ENCODE results near the gene MAVS. TPM values are rescaled to one million over a fixed set of nuclear protein-coding genes. Genes with fewer than 3 reads are reported as not detected.

MAVS gene
- total and polyA plus RNA-seq, 8 donors = 25.4 to 38.7 (median 32.1) TPM

DNA sequence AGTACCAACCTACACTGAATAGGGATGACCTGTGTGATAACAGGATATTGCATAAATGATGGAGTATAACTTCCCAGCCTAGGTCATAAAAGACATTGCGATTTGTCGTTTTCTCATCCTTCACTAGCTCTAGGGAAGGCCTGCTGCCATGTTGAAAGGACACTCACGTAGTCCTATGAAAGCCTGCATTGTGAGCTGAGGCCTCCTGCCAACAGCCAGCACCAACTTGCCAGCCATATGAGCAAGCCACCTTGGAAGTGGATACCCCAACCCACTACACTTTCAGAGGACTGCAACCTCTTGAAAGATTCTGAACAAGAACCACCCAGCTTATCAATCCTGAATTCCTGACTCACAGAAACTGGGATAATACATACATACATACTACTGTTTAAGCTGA lies 39.1 kb downstream of the MAVS start:
- H3K9me3 ChIP-seq = no peaks in the 10 kb centered on the region
- no peak overlapping the region for H3K27ac ChIP-seq
- peak in 1 of 4 donors; percentile 11 for DNase-seq
- no peaks in the 10 kb centered on the region for H3K27me3 ChIP-seq
- no peak overlapping the region for H3K4me3 ChIP-seq
- peaks cover 7 to 21% of the 10 kb centered on the region in 2 donors for H3K4me1 ChIP-seq
- ATAC-seq = no peak
- TF ChIP-seq, protein P1, sequence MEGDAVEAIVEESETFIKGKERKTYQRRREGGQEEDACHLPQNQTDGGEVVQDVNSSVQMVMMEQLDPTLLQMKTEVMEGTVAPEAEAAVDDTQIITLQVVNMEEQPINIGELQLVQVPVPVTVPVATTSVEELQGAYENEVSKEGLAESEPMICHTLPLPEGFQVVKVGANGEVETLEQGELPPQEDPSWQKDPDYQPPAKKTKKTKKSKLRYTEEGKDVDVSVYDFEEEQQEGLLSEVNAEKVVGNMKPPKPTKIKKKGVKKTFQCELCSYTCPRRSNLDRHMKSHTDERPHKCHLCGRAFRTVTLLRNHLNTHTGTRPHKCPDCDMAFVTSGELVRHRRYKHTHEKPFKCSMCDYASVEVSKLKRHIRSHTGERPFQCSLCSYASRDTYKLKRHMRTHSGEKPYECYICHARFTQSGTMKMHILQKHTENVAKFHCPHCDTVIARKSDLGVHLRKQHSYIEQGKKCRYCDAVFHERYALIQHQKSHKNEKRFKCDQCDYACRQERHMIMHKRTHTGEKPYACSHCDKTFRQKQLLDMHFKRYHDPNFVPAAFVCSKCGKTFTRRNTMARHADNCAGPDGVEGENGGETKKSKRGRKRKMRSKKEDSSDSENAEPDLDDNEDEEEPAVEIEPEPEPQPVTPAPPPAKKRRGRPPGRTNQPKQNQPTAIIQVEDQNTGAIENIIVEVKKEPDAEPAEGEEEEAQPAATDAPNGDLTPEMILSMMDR (IDR thresholded peaks at IDR 0.05) = no peak
- intact Hi-C loops (cut with DNase I) = loop anchor here in 1 of 2 donors (10.0 kb wide), 1 partner anchor 129 kb away; the partner anchor contains the start of gene RNF24
- H3K36me3 ChIP-seq = no peaks in the 10 kb centered on the region

DNA sequence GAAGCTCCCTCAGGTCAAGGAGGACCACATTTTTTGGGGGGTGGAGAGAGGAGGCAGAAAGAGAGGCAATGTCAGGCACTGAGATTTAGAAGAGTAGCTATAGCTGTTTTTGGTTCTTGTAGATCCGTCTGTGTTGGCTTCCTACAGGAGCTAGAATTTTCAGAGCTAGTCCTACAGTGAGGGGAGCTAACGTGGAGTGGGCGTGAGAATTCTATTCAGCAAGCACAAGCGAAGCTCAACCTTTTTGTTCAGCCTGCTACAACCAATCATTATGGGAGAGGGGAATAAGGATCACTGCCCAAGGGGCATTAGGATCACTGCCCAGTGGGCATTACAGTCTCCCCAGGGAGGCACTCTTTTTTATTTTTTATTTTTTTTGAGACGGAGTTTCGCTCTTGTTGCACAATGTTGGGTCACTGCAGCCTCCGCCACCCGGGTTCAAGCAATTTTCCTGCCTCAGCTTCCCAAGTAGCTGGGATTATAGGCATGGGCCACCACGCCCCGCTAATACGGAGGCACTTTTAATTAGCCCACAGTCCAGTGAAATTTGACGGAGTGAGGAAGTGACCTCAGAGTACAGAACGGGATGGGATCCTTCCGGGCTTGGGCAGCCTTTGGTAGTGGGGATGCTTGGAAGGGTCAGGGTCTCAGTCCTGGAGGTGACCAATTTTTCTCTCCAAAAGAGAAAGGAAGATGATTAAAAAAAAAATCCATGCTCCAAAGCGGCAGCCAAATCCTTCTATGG lies 41.4 kb downstream of the MAVS start:
- Histone ChIP-seq H3K4me3 (peak overlapping the region; percentile 93 to 97), H3K9me3 (no peaks in the 10 kb centered on the region), H3K36me3 (no peaks in the 10 kb centered on the region), H3K4me1 (peaks cover 22 to 44% of the 10 kb centered on the region in 2 donors), H3K27ac (peak overlapping the region; percentile 88 to 97), H3K27me3 (no peaks in the 10 kb centered on the region)
- intact Hi-C loops (cut with DNase I) = loop anchor here in 1 of 2 donors (10.0 kb wide), 1 partner anchor 127 kb away; the partner anchor contains the start of gene RNF24
- DNase-seq = peak in 2 of 4 donors; percentile 36 to 46
- peak; percentile 25 for ATAC-seq
- TF ChIP-seq, protein P1 (IDR thresholded peaks at IDR 0.05) = no peak

DNA sequence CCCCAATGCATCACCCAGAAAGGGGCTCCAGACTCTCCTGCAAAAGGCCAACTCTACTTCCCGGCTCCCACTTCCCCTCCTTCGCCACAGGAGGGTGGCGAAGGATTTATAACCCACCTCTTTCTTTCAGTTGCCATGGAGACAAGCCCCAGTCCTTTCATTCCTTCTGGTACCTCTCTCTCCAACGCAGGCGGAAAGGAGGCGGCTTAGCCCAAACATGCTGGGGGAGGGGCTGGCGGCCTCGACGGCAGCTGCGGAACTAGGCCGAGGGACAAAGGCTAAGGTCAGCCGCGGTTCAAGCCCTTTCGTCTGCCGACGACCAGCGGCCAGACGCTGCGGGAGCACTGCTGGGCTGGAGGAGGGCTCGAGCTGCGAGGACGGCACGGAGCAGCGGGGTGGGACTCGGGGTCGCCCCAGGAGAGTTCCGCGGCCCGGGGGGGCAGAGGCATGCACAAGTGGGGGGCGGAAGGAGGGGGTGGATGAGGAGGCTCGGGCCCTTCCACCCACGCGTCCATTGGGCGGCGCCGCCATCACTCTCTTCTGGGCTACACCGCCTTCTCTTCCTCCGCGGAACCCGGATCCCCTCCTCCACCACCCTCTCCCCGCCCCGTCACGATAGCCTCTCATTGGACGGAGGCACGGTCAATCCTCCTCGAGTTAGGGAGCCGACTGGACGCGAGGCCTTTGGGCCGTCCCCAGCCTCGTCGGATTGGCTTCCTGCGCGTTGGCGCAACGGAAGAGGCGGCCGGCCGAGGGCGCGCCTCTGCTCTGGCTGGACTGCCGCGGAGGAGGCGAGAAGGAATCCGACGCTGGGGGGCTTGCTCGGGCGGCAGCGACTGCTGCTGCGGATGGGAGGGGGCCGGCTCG lies 42.2 kb downstream of the MAVS start, which contains the start of gene PANK2:
Gene PANK2, plus strand, starts transcription at position 766 of the 867 bp plus-strand sequence.
- intact Hi-C loops (cut with DNase I) = loop anchor here in 1 of 2 donors (10.0 kb wide), 1 partner anchor 126 kb away; the partner anchor contains the start of gene RNF24

DNA sequence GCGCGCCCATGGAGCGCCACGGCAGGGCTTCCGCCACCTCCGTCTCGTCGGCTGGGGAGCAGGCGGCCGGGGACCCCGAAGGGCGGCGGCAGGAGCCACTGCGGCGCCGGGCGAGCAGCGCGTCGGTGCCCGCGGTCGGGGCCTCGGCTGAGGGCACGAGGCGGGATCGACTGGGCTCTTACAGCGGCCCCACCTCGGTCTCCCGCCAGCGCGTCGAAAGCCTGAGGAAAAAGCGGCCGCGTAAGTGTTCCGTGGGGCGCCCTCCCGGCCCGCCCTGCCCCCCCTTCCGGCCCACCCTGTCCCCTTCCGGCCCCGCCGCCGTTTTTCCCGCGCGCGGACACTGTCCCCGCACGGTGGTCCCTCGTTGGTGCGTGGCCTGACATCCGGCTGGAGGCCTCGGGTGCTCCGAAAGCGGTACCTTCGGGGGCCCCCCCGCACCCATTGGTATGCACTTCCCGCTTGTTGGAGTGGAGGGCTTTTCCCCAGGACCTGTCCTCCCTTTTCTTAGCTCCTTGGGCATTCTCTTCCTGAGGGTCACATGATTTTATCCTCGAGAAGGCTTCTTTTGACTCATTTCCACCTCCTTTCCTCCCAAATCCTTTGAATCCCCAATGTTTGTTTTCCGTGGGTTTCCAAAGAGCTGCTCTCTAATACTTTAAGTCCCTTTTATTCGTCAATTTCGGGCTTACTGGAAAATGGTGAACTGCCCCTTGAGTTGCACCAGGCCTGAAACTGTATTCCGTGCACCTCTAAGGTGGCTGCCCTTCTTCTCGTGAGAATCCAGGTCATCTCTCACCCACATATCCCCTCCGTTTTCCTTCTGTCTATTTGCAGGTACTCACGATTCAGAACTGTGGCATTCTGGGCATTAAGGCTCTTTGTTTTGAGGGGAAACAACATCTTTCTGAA lies 43.1 kb downstream of the MAVS start:
- no peaks in the 10 kb centered on the region for H3K27me3 ChIP-seq
- H3K4me3 ChIP-seq = peak overlapping the region; percentile 93 to 97
- peak overlapping the region; percentile 97 for H3K27ac ChIP-seq
- ATAC-seq (peak; percentile 11), DNase-seq (peak in 3 of 4 donors; percentile 45 to 89 (median 57))
- peaks cover 0 to 5% of the 10 kb centered on the region in 2 donors for H3K36me3 ChIP-seq
- intact Hi-C loops (cut with DNase I) = loop anchor here in 1 of 2 donors (10.0 kb wide), 1 partner anchor 125 kb away; the partner anchor contains the start of gene RNF24
- H3K4me1 ChIP-seq = peaks cover 22 to 61% of the 10 kb centered on the region in 2 donors
- TF ChIP-seq, protein P1 (IDR thresholded peaks at IDR 0.05) = peak in 1 of 2 donors; percentile 1
- H3K9me3 ChIP-seq = no peaks in the 10 kb centered on the region

More for the DNA sequence above, 42.2 kb downstream of the MAVS start, which contains the start of gene PANK2:
- DNase-seq = peak; percentile 99 to 100 (median 99)
- H3K27ac ChIP-seq = peak within 1 kb of the TSS; percentile 97
- H3K4me3 ChIP-seq = peak within 1 kb of the TSS; percentile 93 to 97
- TF ChIP-seq, protein P1 (IDR thresholded peaks at IDR 0.05) = peak in 1 of 2 donors; percentile 32
- H3K27me3 ChIP-seq = no peaks in the 10 kb centered on the region
- peaks cover 22 to 52% of the 10 kb centered on the region in 2 donors for H3K4me1 ChIP-seq
- ATAC-seq = peak; percentile 97
- H3K36me3 ChIP-seq = no peaks in the 10 kb centered on the region
- no peaks in the 10 kb centered on the region for H3K9me3 ChIP-seq

Measured in left lung (tissue), 10 donors.